Activated naive CD4-positive, alpha-beta T cell treated with anti-CD3 and anti-CD28 coated beads, Interleukin-2, amount 10 ng/mL, durations not matched to agents 5 hours and 36 hours (primary cell): ENCODE data around the gene PCDHGA3. TPM values are rescaled to one million over a fixed set of nuclear protein-coding genes. Genes with fewer than 3 reads are reported as not detected.

Experiments used
- total RNA-seq, 2 experiments: library from RNA; stranded (reverse); gene quantifications; one replicate each; pipeline ENCODE4 v1.2.3, GENCODE V29; 2021

PCDHGA3 gene
- total RNA-seq: not detected

DNA sequence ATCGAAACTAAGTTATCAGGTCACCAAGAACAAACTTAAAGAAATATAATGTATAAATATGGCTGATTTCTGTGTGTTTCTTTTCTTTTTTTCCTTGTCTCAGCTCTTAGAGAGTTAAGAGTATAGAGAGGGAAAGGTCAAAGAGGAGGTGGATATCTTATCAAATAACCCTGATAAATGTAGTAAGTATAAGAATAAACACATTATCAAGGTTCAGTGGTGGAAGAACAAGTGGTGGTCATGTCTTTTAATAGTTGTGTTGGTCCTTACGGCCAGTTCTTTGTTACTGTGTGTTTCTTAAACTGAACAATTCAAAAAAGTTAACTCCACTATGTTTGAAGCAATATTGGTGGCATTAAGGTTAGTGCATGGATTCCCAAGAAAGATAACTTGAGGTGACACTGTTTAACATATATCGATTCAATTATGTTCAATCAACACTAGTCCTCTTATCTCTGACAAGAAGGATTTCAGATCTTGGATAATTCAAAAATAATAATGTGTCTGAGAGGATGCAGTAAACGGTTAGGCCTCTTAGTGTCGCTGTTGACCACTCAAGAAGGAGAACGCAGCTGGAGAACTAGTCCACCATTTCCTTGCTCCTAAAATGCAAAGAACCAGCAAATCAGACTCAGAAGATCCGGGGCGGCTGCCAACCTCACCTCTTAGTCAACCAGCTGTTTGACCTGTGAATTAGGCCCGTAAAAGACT is at the start of gene PCDHGA3:
PCDHGA3 (plus strand) TSS at position 588 of the 711 bp plus-strand sequence. CDS start 205 bp downstream, outside the sequence.

DNA sequence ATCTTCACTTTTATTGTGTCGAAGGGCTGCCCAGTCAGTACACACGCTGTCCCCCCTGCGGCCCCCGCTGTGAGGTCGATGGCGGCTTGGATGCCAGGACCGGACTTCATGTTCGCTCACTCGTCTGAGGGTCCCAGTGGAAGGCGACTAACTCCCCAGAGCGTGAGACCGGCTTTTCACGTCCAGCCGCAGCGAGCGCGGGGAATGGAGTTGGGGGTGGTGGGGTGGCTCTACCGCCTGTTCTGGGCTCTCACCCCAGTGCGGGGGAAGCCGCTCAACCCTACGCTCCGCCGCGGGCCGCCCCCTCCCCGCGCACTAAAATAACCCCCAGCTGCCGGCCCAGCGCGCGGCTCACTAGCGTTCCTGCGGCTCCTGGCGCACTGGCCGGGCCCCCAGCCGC is 39.9 kb upstream of the PCDHGA3 start, which contains the start of gene SLC25A2:
SLC25A2 (minus strand) TSS at position 294 of the 400 bp plus-strand sequence; CDS start at position 110, 184 bp downstream.

DNA sequence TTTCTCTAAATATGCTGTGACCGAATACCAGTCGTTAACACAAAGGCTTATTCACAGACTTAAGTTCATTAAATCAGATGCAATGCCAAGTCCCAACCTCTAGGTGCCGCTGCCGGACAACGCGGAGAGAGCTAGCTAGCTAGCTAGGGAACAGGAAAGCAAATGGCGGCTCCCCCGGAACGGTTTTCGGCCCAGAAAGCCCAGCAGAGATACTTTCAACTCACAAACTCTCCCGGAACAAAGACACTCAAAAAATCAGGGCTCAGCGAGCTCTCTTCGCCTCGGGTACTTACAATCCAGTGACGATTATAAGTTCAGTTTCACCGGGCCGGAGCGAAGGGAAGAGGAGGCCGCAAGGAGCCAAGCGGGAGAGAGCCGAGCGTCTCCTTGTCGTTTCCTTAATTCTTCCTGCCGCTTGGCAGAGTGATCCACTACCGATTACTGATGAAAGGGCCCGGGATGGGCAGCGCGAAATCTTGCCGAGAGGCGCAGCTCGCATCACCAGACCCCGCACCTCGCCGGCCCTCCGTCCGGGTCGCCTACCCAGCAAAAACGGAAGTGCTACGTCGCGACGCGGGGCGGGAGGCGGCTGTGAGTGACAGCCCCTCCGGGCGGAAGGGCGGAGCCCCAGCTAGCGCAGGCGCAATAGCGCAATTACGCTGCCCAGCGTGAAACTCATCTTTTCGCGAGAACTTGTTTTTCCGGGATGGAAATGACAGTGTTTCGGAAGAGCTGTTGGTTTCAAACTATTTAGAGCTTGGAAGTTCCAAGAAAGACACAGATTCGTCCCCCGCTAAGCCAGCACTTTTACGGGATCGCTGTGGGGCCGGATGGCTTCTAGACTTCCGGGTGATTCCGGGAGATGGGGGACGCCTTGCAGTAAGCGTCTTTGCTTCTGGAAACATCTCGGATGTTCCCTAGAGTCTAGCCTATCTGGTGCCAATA is 23.1 kb upstream of the PCDHGA3 start, which contains the start of gene TAF7:
TAF7 (minus strand) TSS at position 560 of the 945 bp plus-strand sequence. CDS start 740 bp downstream, outside the sequence.

DNA sequence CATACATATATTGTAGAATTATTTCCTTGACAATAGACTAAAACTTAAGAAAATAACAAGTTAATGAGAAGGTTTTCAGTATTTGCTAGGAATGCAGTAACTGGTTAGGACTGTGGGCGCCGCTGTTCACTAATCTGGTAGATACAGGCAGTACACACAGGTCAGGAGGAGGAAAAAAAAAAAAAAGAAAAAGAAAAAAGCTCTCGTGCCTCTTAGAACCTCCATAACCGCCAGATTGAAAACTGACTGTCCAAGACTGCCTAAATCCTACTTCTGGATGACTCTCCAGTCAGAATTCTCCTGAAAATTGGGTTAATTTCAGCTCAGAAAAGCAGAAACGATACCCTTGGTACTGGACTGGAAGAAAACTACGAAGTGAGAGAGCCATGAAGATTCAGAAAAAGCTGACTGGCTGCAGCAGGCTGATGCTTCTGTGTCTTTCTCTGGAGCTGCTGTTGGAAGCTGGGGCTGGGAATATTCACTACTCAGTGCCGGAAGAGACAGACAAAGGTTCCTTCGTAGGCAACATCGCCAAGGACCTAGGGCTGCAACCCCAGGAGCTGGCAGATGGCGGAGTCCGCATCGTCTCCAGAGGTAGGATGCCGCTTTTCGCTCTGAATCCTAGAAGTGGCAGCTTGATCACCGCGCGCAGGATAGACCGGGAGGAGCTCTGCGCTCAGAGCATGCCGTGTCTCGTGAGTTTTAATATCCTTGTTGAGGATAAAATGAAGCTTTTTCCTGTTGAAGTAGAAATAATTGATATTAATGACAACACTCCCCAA is 13.1 kb upstream of the PCDHGA3 start, which contains the start of gene PCDHGA1:
PCDHGA1 (plus strand) TSS at position 216 of the 782 bp plus-strand sequence.

DNA sequence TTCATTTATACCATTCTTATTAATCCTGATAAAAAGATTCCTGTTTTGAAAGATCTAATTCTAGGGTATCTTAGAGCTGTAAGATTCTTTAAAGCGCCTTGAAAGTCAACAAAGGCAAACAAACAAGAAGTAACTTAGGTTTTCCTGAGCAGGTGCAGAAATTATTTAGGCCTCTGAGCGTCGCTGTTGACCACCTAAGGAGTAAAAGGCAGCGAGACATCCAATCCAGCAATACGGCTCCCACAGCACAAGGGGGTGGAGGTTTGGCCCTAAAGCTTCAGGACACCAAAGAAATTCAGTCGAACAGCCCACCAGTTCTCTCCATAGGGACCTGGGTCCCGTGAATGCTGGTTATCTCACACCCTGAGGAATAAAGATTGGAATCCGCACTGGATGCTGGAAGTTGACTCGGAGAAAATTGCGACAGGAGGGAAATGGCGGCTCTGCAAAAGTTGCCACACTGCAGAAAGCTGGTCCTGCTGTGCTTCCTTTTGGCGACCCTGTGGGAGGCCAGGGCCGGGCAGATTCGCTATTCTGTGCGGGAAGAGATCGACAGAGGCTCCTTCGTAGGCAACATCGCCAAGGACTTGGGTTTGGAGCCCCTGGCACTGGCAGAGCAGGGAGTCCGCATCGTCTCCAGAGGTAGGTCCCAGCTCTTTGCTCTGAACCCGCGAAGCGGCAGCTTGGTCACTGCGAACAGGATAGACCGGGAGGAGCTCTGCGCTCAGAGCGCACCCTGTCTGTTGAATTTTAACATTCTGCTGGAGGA is 4.9 kb upstream of the PCDHGA3 start, which contains the start of gene PCDHGA2:
PCDHGA2 (plus strand) TSS at position 223 of the 769 bp plus-strand sequence.

DNA sequence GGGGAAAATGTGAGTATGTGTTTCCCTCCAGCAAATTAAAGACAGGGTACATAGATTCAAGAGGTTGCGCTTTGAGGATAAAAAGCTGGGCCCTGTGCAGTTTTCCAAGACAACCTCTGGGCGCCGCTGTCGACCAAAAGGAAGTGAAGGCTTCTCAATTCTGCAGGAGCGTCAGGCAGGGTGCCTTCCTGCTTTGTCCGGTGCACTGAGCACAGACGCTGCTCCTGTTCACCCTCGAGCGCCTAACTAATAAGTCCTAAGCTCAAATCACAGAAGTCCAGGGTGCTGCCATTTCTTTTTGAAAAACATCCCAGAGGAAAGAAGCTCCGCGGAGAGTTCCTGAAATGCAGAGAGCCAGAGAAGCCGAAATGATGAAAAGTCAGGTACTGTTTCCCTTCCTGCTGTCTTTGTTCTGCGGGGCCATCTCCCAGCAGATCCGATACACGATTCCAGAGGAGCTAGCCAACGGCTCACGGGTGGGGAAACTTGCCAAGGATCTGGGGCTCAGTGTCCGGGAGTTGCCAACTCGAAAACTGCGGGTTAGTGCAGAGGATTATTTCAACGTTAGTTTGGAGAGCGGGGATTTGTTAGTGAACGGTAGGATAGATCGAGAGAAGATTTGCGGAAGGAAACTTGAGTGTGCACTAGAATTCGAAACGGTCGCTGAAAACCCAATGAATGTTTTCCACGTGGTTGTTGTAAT is 6.4 kb downstream of the PCDHGA3 start, which contains the start of gene PCDHGB1:
PCDHGB1 (plus strand) TSS at position 183 of the 703 bp plus-strand sequence; CDS start at position 345, 162 bp downstream.

DNA sequence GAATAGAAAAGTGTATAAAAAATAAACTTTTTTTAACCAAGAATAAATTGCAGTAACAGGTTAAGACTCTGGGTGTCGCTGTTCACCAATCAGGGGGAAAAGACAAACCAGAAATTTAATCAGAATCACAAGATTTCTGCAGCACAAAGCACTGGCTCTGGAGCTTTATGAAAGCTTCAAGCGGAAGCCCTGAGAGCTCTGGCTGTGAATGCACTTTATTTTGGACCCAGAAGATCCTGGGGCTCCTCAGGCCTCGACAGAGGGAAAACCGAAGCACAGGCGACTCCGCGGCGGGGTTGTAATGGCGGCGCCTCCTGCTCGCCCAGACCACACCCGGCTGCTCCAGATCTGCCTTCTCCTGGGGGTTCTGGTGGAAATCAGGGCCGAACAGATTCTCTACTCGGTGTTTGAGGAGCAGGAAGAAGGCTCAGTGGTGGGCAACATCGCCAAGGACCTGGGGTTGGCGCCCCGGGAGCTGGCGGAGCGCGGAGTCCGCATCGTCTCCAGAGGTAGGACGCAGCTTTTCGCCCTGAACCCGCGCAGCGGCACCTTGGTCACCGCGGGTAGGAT is 11.4 kb downstream of the PCDHGA3 start, which contains the start of gene PCDHGA4:
PCDHGA4 (plus strand) TSS at position 122 of the 570 bp plus-strand sequence; CDS start at position 209, 87 bp downstream.

DNA sequence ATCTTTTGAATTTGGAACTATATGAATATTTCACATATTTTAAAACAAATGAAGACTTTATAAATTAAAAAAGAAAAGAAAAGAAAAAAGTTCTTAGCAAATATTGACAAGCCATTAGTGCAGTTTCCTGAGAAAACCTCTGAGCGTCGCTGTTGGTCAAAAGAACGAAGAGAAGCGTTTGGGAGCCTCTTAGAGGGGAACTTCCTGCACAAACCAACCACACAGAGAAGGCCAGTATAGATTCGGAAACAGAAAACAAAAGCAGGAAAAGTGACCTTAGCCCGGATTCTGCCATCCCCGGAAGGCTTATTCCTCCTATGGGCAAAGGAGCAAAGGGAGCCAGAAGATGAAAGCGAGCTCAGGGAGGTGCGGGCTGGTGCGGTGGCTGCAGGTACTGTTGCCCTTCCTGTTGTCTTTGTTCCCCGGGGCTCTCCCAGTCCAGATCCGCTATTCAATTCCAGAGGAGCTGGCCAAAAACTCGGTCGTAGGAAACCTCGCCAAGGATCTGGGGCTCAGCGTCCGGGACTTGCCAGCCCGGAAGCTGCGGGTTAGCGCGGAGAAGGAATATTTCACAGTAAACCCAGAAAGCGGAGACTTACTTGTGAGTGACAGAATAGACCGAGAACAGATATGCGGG is 16.3 kb downstream of the PCDHGA3 start, which contains the start of gene PCDHGB2:
PCDHGB2 (plus strand) TSS at position 205 of the 637 bp plus-strand sequence; CDS start at position 347, 142 bp downstream.

DNA sequence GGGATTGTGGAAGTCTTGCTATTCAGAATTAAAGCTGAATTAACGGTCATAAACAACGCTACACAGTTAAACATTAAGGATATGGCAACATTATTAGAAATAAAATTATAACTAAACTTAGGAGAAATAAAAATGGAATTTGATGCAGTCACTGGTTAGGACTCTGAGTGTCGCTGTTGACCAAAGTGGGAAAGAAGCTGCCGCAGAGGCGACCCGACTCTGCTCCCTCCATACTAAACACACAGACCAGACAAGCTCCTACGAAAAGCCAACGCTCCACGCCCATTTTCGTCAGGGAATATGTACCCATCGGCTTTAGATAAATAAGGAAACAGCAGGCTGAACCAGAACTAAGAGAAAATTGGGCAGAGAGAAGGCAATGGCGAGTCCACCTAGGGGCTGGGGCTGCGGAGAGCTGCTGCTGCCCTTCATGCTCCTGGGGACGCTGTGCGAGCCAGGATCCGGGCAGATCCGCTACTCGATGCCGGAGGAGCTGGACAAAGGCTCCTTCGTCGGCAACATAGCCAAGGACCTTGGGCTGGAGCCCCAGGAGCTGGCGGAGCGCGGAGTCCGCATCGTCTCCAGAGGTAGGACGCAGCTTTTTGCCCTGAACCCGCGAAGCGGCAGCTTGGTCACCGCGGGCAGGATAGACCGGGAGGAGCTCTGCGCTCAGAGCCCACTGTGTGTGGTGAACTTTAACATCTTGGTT is 20.5 kb downstream of the PCDHGA3 start, which contains the start of gene PCDHGA5:
PCDHGA5 (plus strand) TSS at position 211 of the 709 bp plus-strand sequence; CDS start at position 380, 169 bp downstream.

DNA sequence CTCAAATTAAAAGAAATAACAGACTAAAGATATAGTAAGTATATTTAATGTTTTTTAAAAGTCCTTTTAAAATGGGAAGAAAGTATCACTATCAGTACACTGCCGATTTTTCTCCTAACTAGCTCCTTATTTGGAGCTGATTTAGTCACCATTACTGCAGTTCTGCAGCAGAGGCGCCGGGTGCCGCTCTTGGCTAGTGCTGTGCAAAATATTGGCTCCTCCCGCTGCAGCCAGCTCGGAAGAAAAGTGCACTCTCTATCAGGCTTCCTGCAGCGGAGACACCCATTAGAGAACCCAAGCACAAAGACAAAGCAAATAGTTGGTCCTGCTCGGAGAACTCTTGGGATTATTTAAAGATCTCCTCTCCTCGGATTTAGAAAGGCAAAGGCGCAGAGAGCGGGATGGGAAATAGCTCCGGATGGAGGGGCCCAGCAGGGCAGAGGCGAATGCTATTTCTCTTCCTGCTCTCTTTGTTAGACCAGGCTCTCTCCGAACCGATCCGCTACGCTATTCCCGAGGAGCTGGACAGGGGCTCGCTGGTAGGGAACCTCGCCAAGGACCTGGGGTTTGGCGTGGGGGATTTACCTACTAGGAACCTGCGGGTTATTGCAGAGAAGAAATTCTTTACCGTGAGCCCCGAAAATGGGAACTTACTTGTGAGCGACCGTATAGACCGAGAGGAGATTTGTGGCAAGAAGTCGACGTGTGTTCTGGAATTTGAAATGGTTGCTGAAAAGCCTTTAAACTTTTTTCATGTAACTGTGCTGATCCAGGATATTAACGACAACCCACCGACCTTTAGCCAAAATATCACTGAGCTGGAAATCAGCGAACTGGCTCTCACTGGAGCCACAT is 26.6 kb downstream of the PCDHGA3 start, which contains the start of gene PCDHGB3:
PCDHGB3 (plus strand) TSS at position 249 of the 855 bp plus-strand sequence; CDS start at position 402, 153 bp downstream.

DNA sequence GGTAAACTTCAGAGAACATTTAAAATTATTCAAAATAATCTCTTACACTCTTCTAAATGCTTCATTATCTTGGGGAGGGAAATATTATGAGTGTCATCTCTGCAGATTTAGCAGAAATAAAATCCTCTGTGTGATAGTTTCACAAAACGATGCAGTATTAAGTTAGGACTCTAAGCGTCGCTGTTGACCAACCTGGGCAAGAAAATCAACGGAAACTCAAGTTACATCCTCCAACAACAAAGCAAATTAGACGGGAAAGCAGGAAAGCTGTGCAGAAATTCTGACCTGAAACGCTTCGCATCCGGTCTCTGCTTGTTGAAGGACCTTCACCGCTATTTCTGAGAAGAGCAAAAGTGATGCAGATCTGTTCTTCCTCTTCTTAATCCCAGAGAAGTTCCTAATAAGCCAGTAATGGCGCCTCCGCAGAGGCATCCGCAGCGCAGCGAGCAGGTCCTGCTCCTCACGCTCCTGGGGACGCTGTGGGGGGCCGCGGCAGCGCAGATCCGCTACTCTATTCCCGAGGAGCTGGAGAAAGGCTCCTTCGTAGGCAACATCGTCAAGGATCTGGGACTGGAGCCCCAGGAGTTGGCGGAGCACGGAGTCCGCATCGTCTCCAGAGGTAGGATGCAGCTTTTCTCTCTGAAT is 30.2 kb downstream of the PCDHGA3 start, which contains the start of gene PCDHGA6:
PCDHGA6 (plus strand) TSS at position 219 of the 645 bp plus-strand sequence; CDS start at position 412, 193 bp downstream.

DNA sequence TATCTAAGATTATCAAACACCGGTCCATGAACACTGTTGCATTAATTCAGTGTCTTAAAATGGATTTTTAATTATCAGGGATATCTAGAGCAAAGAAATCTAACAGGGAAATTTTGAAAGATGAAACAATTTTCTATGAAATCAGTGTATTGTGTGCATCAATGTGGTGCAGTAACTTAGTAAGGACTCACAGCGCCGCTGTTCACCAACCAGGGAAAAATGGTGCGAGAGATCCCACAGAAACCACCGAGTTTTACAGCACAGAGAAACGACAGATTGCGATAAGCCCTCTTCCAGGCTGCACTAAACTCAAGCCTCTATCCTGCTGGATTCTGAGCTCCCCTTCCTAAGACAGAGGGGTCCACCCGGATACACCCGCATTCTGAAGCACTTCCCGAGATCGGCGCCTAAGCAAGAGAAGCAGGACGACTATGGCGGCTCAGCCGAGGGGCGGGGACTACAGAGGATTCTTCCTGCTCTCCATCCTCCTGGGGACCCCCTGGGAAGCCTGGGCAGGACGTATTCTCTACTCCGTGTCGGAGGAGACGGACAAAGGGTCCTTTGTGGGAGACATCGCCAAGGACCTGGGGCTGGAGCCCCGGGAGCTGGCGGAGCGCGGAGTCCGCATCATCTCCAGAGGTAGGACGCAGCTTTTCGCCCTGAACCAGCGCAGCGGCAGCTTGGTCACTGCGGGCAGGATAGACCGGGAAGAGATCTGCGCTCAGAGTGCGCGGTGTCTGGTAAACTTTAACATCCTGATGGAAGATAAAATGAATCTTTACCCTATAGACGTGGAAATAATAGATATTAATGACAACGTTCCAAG is 39.1 kb downstream of the PCDHGA3 start, which contains the start of gene PCDHGA7:
PCDHGA7 (plus strand) TSS at position 274 of the 826 bp plus-strand sequence; CDS start at position 432, 158 bp downstream.

DNA sequence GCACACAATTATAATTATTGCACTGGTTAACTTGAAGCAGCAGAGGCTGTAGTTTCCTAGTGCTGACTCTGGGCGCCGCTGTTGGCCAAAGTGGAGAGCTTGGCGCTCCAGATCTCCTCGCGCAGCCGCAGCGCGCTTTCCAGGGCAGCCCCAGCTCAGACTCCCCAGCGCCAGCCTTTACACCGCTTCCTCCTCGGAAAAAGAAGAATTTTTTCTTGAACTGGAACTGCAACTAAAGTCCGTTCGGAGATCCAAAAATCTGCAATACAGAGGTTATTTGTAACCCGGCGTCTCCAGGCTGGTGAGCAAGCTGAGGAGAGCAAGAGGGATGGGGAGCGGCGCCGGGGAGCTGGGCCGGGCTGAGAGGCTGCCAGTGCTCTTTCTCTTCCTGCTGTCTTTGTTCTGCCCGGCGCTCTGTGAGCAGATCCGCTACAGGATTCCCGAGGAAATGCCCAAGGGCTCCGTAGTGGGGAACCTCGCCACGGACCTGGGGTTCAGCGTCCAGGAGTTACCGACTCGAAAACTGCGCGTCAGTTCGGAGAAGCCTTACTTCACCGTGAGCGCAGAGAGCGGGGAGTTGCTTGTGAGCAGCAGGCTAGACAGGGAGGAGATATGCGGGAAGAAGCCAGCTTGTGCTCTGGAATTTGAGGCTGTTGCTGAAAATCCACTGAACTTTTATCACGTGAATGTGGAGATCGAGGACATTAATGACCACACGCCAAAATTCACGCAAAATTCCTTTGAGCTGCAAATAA is 44.1 kb downstream of the PCDHGA3 start, which contains the start of gene PCDHGB4:
PCDHGB4 (plus strand) TSS at position 142 of the 755 bp plus-strand sequence; CDS start at position 329, 187 bp downstream.

DNA sequence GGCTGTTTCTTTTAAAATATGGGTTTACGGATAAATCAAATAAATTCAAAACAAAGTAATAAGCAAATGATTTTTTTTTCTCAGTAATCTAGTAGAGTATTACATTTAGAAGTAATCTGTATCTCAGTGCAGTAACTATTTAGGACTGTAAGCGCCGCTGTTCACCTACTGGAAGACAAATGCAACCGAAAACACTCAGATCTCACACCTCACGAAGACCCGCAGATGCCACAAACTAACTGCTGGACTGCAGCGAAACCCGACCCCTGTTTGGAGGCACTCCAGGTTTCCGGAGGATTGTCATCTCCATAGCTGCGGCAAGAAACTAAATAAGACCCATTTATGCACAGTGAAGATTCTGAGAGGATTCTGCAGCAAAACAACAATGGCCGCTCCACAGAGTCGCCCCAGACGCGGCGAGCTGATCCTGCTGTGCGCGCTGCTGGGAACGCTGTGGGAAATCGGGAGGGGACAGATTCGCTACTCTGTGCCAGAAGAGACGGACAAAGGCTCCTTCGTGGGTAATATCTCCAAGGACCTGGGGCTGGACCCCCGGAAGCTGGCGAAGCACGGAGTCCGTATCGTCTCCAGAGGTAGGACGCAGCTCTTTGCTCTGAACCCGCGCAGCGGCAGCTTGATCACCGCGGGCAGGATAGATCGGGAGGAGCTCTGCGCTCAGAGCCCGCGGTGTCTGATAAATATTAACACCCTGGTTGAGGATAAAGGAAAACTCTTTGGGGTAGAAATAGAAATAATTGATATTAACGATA is 49.0 kb downstream of the PCDHGA3 start, which contains the start of gene PCDHGA8:
PCDHGA8 (plus strand) TSS at position 205 of the 770 bp plus-strand sequence; CDS start at position 386, 181 bp downstream.

